Coronary artery (tissue), 2 donors: ENCODE data around the gene LPP.

ENCODE experiments used
- DNase-seq: peaks from one replicate; pipeline ENCODE4 v3.0.0-alpha.2; 2017; ENCODE audit warnings: low spot score
- H3K27ac ChIP-seq, 2 donors: fragments of 200-600 bp; sonication (generic); one replicate each; pipeline ENCODE4 v1.5.1; 2016 to 2019
- H3K4me3 ChIP-seq: fragments of 200-600 bp; sonication (generic); 2 replicates; pipeline ENCODE4 v1.5.1; 2016; ENCODE audit warnings: mild to moderate bottlenecking, moderate library complexity
- TF ChIP-seq, protein P1 (sequence below): fragments of 200-600 bp; sonication (generic); IDR thresholded peaks from one replicate; pipeline ENCODE4 v1.5.1; 2019; ENCODE audit warnings: antibody characterized with exemption

LPP gene

DNA sequence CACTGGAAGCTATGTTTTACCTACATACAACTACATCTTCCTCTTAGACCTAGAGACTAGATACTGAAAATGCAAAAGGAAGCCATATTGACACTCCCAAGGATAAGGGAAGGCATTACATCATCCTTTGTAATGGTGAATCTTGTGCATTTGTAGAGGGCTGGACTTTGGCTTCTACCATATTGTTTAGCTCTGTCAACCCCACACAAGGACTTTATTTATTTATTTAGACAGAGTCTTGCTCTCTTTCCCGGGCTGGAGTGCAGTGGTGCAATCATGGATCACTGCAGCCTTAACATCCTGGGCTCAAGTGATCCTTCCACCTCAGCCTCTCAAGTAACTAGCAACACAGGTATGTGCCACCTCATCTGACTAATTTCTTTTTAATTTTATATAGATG is 686.3 kb downstream of the LPP start:
- TF ChIP-seq, protein P1, sequence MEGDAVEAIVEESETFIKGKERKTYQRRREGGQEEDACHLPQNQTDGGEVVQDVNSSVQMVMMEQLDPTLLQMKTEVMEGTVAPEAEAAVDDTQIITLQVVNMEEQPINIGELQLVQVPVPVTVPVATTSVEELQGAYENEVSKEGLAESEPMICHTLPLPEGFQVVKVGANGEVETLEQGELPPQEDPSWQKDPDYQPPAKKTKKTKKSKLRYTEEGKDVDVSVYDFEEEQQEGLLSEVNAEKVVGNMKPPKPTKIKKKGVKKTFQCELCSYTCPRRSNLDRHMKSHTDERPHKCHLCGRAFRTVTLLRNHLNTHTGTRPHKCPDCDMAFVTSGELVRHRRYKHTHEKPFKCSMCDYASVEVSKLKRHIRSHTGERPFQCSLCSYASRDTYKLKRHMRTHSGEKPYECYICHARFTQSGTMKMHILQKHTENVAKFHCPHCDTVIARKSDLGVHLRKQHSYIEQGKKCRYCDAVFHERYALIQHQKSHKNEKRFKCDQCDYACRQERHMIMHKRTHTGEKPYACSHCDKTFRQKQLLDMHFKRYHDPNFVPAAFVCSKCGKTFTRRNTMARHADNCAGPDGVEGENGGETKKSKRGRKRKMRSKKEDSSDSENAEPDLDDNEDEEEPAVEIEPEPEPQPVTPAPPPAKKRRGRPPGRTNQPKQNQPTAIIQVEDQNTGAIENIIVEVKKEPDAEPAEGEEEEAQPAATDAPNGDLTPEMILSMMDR, result no peak
- DNase-seq, result no peak

DNA sequence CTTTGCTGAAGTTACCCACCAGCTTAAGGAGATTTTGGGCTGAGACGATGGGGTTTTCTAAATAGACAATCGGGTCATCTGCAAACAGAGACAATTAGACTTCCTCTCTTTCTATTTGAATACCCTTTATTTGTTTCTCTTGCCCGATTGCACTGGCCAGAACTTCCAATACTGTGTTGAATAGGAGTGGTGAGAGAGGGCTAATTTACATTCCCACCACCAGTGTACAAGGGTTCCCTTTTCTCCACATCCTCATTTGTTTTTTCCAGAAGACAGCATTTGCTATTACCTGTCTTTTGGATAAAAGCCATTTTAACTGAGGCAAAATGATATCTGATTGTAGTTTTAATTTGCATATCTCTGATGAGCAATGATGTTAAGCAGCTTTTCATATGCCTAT is 687.9 kb downstream of the LPP start:
- Histone ChIP-seq H3K27ac (no peak overlapping the region), H3K4me3 (no peak overlapping the region)
- TF ChIP-seq, protein P1, result no peak
- DNase-seq, result no peak

More for the DNA sequence above, 686.3 kb downstream of the LPP start:
- no peak overlapping the region for H3K4me3 ChIP-seq
- H3K27ac ChIP-seq, result no peak overlapping the region

DNA sequence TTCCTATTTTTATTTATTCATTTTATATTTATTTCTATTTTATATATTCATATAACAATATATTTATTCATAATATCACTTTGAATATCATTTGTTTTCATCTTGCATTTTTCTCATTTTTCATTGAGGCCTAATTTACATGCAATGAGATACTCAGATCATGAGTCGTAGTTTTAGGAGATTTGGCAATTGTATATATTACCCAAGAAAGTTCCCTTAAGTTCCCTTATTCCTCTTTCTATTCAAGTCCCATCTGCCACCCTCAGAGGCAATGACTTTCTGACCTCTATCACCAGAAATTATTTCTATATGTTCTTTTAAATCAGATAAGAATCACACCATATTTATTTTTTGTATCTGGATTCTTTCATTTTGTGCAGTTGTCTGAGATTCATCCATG is 688.7 kb downstream of the LPP start:
- Histone ChIP-seq H3K27ac (no peak overlapping the region), H3K4me3 (no peak overlapping the region)
- TF ChIP-seq, protein P1, result no peak
- DNase-seq, result no peak

DNA sequence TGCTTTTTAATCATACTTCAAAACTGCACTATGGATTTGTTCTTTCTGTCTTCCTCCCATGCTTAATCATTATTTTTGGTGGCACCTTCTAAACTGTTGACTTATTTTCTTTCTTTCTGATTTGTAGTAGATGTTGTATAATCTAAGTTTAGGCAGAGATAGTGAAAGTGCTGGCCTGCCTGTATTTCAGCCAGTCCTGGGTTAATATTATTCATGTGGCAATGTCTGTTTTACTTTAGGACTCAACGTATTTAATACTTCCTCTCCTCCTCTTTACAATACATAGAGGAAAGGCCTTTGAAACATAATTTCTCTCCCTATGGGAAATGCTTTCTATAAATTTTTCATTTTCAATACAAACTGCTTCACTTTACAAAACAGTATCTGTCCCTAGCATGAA is 690.1 kb downstream of the LPP start:
- TF ChIP-seq, protein P1, result no peak
- Histone ChIP-seq H3K27ac (no peak overlapping the region), H3K4me3 (no peak overlapping the region)
- no peak for DNase-seq

DNA sequence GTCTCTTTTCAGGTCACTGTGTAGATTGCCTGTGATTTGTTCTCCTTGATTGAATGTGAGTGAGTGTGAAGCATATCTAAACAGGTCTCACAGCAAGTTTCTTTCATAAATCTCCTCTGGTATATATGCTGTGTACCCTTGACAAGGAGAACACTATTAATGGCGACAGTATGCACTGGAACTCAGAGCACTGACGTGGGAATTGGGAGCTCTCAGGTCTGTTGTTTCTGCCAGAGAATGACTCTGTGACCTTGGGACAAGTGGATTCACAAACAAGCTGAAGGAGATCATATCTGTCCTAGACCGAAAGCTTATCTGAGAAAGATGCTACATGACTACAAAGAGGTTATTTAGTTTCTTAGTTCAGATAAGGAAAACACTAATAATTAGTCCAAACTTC is 691.6 kb downstream of the LPP start:
- DNase-seq, result no peak
- Histone ChIP-seq H3K27ac (no peak overlapping the region), H3K4me3 (no peak overlapping the region)
- TF ChIP-seq, protein P1, result no peak

DNA sequence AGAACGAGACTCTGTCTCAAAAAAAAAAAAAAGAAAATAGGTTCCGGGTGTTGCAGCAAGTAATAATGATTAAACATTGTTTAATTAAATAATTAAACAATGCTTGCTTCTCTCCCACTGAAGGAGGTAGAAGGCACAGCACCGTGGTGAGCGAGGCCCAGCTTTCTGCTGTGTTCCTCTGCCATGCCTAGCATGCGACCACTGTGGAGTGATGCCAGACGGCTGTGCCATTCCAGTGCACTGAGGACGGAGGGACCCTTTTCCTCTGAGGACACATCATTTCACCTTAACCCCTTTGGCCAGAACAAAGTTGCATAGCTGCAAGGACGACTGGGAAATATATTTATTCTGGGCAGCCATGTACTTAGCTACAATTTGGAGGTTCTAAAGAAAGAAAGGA is 695.0 kb downstream of the LPP start:
- TF ChIP-seq, protein P1, result no peak
- DNase-seq, result no peak
- Histone ChIP-seq H3K27ac (no peak overlapping the region), H3K4me3 (no peak overlapping the region)

DNA sequence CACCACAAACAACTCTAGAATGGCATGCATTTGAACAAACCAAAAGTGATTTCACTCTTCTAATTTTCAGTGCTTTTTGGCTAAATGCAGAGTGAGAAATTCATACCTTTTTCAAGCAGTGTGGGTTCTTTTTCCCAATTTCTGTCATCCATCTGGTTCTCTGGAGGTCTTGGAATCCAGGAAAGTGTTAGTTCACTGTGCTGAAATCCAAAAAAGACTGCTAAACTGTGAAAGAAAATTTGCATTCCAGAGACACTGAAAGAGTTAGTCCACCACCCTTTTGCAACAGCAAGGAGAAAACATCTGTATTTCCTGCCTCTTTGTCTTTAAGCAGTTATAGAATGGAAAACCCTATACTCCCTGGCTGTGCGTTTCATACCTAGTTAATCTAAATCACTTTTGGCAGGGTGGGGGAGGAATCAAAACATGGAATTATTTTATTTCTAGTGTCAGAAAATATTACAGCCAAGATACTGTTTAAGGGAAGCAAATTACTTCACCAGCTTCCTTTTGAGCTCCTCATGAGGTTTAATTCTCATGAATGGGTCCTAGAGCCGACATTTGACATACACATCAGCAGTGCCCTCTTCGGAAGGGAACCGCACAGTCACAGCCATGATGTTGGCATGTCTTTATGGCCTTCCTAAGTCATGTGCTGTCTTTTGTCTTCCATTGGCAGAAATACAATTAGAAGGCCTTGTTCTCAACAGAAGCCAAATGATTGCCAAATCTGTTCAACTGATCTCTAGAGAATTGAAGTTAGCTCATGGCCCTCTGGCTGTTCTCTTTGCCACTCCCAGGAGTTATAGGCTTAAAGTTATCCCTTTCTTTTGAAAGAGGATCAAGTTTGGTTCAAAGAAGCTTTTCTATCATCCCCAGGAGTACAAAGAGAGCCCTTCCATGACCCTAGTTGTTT is 700.2 kb downstream of the LPP start:
- DNase-seq, result no peak
- TF ChIP-seq, protein P1, result no peak
- Histone ChIP-seq H3K4me3 (no peak overlapping the region), H3K27ac (peak overlapping the region in 1 of 2 donors; percentile 77)
